ENCODE results near the gene ROR2. TPM values are rescaled to one million over a fixed set of nuclear protein-coding genes. Genes with fewer than 3 reads are reported as not detected.

Gene ROR2
- total RNA-seq, 1 experiment from 2014 or later = 2.7 TPM

DNA sequence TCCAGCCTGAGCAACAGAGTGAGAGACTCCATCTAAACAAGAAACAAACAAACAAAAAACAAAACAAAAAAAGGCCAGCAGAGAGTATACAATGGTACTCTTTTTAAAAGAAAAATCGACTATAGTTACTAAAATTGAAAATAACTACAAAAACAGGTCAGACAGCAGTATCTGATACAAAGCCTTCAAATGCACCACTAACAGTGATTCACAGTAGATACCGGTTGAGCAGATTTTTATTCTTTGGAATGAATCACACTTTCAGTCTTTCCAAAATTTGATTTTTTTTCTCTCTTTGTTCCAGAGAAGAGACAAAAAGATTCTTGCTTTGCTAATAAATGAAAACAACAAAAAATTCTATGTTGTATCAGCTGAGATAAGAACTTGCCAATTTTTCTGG lies 36.9 kb downstream of the ROR2 start:
- no peak overlapping the region for H4K8ac ChIP-seq (replicated peaks; ENCODE audit: insufficient read length, low read depth, low read length)
- H4K5ac ChIP-seq (ENCODE audit: insufficient read length, low read depth, low read length) = no peak overlapping the region
- no peak overlapping the region for H3K56ac ChIP-seq (ENCODE audit: insufficient read length, low read depth, low read length)
- H3K9ac ChIP-seq (ENCODE audit: extremely low read depth, insufficient read length, low read length) = no peak overlapping the region
- TF ChIP-seq, protein P1, sequence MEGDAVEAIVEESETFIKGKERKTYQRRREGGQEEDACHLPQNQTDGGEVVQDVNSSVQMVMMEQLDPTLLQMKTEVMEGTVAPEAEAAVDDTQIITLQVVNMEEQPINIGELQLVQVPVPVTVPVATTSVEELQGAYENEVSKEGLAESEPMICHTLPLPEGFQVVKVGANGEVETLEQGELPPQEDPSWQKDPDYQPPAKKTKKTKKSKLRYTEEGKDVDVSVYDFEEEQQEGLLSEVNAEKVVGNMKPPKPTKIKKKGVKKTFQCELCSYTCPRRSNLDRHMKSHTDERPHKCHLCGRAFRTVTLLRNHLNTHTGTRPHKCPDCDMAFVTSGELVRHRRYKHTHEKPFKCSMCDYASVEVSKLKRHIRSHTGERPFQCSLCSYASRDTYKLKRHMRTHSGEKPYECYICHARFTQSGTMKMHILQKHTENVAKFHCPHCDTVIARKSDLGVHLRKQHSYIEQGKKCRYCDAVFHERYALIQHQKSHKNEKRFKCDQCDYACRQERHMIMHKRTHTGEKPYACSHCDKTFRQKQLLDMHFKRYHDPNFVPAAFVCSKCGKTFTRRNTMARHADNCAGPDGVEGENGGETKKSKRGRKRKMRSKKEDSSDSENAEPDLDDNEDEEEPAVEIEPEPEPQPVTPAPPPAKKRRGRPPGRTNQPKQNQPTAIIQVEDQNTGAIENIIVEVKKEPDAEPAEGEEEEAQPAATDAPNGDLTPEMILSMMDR (conservative IDR thresholded peaks at IDR 0.05) = no peak
- no peaks in the 10 kb centered on the region for H4K20me1 ChIP-seq (ENCODE audit: control insufficient read depth, insufficient read depth, insufficient read length)
- no peaks in the 10 kb centered on the region for H3K9me3 ChIP-seq (ENCODE audit: control insufficient read depth, low read depth, low read length)
- no peak overlapping the region for H3K4me2 ChIP-seq (ENCODE audit: insufficient read depth, insufficient read length, low read length)
- H2AFZ ChIP-seq (ENCODE audit: low read length) = no peak overlapping the region
- H3K4ac ChIP-seq (ENCODE audit: low read depth, low read length) = no peak overlapping the region
- no peak overlapping the region for H2BK120ac ChIP-seq (ENCODE audit: low read depth, low read length, poor library complexity, severe bottlenecking)
- WGBS (ENCODE audit: extremely low coverage, insufficient read length, low lambda C conversion rate) = no CpG with 5 or more reads among the region's 2 CpGs
- no peak overlapping the region for H2AK5ac ChIP-seq (ENCODE audit: insufficient read length, low read length)
- no peak overlapping the region for H3T11ph ChIP-seq (ENCODE audit: low read length)
- DNase-seq = no peak
- H3K27me3 ChIP-seq (ENCODE audit: insufficient read depth, low read length) = no peaks in the 10 kb centered on the region; the same call in 1 of the 2 replicates
- H3K9me3 Mint-ChIP-seq = no peaks in the 10 kb centered on the region; a peak in 1 of 5 replicates
- no peak overlapping the region for H2BK20ac ChIP-seq (ENCODE audit: low read depth, low read length, poor library complexity, severe bottlenecking)
- H2BK5ac ChIP-seq (ENCODE audit: insufficient read length, low read length) = no peak overlapping the region
- no peak overlapping the region for H2BK15ac ChIP-seq (ENCODE audit: low read depth, low read length)
- no peak overlapping the region for H3K27ac Mint-ChIP-seq
- H3K14ac ChIP-seq (ENCODE audit: insufficient read depth, low read length) = no peak overlapping the region
- H3K27me3 Mint-ChIP-seq (ENCODE audit: low read depth) = peaks cover 63% of the 10 kb centered on the region
- no peaks in the 10 kb centered on the region for H3K23me2 ChIP-seq (ENCODE audit: insufficient read length, low read depth, low read length, poor library complexity, severe bottlenecking)
- no peak overlapping the region for H2BK12ac ChIP-seq (ENCODE audit: insufficient read length, low read depth, low read length)
- no peaks in the 10 kb centered on the region for H3K79me2 ChIP-seq (ENCODE audit: insufficient read depth, low read length)
- no peak overlapping the region for H4K91ac ChIP-seq (ENCODE audit: insufficient read length, low read depth, low read length)
- no peak overlapping the region for H3K27ac ChIP-seq (ENCODE audit: insufficient read length, low read depth, low read length)
- H3K4me1 Mint-ChIP-seq = peaks cover 3 to 9% of the 10 kb centered on the region in 2 experiments
- no peaks in the 10 kb centered on the region for H3K4me1 ChIP-seq (ENCODE audit: insufficient read depth, low read length)
- no peak overlapping the region for H3K18ac ChIP-seq (ENCODE audit: insufficient read length, low read depth, low read length)
- H3K36me3 Mint-ChIP-seq (ENCODE audit: insufficient read depth in 1 of 3, low read depth in 3 of 3) = no peaks in the 10 kb centered on the region; a peak in 2 of 7 replicates
- H3K23ac ChIP-seq (ENCODE audit: insufficient read length, low read depth, low read length) = no peak overlapping the region
- no peaks in the 10 kb centered on the region for H3K79me1 ChIP-seq (ENCODE audit: insufficient read depth, low read depth, low read length, poor library complexity, severe bottlenecking)
- no peak overlapping the region for H3K4me3 Mint-ChIP-seq
